HG03175 (cell line): ENCODE measurements around the gene ADGRA1.
"Not testable (repeated sequence)": the region's sequence is repeated elsewhere in the genome, so short reads cannot be mapped to it uniquely, and the experiment has no call there.

ENCODE experiments used
- ATAC-seq: cut with Tn5 transposase; IDR thresholded peaks from one replicate; pipeline ENCODE4 v1.9.1; 2021; ENCODE audit warnings: mild to moderate bottlenecking, moderate library complexity; ENCODE audit not compliant: unreplicated experiment

The ADGRA1 gene

GRCh38 chr10:133126431-133127290, 38.9 kb downstream of the ADGRA1 start:
- no peak for ATAC-seq

GRCh38 chr10:133127291-133128125, 39.8 kb downstream of the ADGRA1 start:
- no peak for ATAC-seq

GRCh38 chr10:133128126-133129070, 40.7 kb downstream of the ADGRA1 start:
- no peak for ATAC-seq

DNA sequence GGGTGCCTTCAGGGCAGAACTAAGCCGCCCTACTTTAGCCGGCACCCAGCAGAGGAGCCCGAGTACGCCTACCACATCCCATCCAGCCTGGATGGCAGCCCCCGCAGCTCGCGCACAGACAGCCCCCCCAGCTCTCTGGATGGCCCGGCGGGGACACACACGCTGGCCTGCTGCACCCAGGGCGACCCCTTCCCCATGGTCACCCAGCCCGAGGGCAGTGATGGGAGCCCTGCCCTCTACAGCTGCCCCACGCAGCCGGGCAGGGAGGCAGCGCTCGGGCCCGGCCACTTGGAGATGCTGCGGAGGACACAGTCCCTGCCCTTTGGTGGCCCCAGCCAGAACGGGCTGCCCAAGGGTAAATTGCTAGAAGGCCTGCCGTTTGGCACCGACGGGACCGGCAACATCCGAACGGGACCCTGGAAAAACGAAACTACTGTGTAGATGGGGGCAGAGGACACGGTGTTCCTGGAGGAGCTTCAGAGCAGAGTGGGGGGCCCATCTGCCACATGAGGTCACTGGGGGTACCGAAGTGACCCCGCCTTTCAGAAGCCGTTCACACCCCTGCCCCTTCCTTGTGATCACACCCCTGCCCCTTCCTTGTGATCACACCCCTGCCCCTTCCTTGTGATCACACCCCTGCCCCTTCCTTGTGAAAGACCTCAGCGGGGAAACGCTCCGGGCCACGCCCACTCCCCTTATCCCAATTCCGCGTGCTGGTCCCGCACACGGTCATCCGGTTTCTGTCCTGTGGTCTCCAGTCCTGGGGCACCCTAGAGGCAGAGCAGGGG, 41.5 kb downstream of the ADGRA1 start:
- ATAC-seq = no peak

GRCh38 chr10:133129859-133130495, 42.3 kb downstream of the ADGRA1 start:
- no peak for ATAC-seq

- no peak for ATAC-seq
Observed at GRCh38 chr10:133130602-133131001, 42.9 kb downstream of the ADGRA1 start.

- ATAC-seq = no peak
Observed at GRCh38 chr10:133131053-133131452, 43.3 kb downstream of the ADGRA1 start.

DNA sequence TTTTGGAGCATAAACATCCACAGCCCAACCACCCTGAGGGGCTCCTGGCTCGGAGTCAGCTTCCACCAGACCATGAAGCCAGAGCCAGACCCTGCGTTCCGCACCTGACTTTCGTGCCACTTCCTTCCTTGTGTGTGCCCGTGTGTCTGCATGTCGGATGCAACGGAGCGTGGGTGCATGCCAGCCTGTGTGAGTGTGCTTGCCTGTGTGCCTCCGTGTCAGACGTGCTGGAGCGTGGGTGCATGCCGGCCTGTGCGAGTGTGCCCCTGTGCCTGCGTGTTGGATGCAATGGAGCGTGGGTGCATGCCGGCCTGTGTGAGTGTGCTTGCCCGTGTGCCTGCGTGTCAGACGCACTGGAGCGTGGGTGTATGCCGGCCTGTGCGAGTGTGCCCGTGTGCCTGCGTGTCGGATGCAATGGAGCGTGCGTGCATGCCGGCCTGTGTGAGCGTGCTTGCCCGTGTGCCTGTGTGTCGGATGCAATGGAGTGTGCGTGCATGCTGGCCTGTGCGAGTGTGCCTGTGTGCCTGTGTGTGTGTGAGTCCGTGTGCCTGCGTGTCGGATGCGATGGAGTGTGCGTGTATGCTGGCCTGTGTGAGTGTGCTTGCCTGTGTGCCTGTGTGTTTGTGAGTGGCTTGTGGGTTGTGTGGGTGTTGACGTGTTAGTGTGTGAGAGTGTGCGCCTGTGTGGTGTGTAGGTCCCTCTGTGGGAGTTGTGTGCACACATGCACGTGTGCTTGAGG, 44.2 kb downstream of the ADGRA1 start:
- ATAC-seq = no peak

- no peak for ATAC-seq
Observed at GRCh38 chr10:133132473-133133291, 45.0 kb downstream of the ADGRA1 start.

- no peak for ATAC-seq
Observed at GRCh38 chr10:133133471-133134231, 45.9 kb downstream of the ADGRA1 start.

DNA sequence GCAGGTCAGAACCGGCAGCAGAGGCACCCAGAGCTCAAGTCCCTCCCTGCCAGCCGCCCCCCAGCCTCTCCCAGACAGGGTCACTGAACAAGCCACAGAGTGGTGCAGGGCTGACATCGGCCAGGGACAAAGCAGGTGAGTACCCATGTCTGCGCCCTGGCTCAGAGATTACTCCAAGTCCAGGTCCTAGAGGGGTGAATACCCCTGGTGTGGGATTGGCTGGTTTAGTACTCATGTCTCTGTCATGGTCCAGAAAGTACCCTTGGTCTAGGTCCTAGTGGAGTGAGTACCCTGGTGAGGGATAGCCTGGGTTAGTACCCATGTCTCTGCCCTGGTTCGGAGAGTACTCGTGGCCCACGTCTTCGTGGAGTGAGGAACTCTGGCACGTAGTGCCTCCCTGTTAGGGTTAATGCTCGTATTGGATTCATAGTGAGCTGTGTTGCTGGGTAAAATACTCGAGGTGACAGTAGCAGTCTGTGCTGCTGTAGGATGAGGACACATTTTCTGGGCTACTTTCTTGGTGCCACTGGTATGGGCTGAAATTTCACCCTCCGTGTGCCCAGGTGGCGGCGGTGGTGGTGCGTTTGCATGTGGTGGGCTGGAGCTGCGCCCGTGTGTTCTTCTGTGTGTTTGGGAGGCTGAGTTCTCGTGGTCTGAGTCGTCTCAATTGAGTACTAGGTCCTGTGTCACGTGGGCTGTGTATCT, 46.8 kb downstream of the ADGRA1 start:
- no peak for ATAC-seq

GRCh38 chr10:133135116-133135465, 47.4 kb downstream of the ADGRA1 start:
- ATAC-seq = no peak

- not testable (repeated sequence) for ATAC-seq
Observed at GRCh38 chr10:133137486-133138145, 49.9 kb downstream of the ADGRA1 start.

DNA sequence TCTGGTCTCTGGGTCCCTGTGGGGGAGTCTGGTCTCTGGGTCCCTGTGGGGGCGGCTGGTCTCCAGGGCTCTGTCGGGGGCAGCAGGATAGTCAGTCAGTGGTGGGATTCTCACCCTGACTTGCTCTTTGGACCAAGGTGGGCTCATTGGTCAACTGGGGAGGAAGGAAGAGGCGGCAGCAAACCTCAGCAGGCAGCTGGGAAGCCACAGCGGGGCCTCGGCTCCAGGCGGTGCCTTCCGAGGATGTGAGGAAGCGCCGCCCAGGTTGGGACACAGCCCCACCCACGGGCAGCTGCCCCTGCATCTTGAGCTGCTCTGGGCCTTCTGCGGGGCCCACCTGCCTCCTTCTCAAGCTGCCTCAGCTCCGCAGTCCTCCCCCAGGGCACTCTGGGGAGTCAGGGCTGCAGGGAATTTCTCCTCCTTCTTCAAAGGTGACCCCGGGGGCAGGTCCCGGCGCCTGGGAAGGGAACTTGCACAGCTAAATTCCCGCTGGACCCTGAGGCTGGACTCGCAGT, 51.9 kb downstream of the ADGRA1 start:
- no peak for ATAC-seq

- no peak for ATAC-seq
Observed at GRCh38 chr10:133140417-133141143, 52.9 kb downstream of the ADGRA1 start.
